ENCODE data around the gene PANX2.

- TF ChIP-seq, protein P1, sequence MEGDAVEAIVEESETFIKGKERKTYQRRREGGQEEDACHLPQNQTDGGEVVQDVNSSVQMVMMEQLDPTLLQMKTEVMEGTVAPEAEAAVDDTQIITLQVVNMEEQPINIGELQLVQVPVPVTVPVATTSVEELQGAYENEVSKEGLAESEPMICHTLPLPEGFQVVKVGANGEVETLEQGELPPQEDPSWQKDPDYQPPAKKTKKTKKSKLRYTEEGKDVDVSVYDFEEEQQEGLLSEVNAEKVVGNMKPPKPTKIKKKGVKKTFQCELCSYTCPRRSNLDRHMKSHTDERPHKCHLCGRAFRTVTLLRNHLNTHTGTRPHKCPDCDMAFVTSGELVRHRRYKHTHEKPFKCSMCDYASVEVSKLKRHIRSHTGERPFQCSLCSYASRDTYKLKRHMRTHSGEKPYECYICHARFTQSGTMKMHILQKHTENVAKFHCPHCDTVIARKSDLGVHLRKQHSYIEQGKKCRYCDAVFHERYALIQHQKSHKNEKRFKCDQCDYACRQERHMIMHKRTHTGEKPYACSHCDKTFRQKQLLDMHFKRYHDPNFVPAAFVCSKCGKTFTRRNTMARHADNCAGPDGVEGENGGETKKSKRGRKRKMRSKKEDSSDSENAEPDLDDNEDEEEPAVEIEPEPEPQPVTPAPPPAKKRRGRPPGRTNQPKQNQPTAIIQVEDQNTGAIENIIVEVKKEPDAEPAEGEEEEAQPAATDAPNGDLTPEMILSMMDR (IDR thresholded peaks at IDR 0.05), result no peak
- TF ChIP-seq POLR2A (IDR thresholded peaks at IDR 0.05), result no peak
Measured at GRCh38 chr22:50150161-50151129, 20.1 kb upstream of the PANX2 start.

All from breast epithelium (tissue), 3 donors.